Cardiac muscle cell (in vitro differentiated cells and primary cell): ENCODE data around the gene TMPRSS12. TPM values are rescaled to one million over a fixed set of nuclear protein-coding genes. Genes with fewer than 3 reads are reported as not detected.
"Not testable (repeated sequence)": the region's sequence is repeated elsewhere in the genome, so short reads cannot be mapped to it uniquely, and the experiment has no call there.

Source experiments
- DNase-seq, 2 donors: peaks; one replicate each; pipeline versions ENCODE4 v3.0.0 to v3.0.0-alpha.2; 2010 to 2017; ENCODE audit warnings: low read depth in 1 of 2, low spot score in 1 of 2
- H3K27ac ChIP-seq: fragments of 200-600 bp; sonication (generic); 2 replicates; pipeline ENCODE4 v1.5.1; 2016
- H3K27me3 ChIP-seq: fragments of 200-600 bp; sonication (generic); 2 replicates; pipeline ENCODE4 v1.6.0; 2016; ENCODE audit warnings: control low read depth
- H3K36me3 ChIP-seq: fragments of 200-600 bp; sonication (generic); 2 replicates; pipeline ENCODE4 v1.5.1; 2016; ENCODE audit warnings: control low read depth
- H3K4me1 ChIP-seq: fragments of 200-600 bp; sonication (generic); 2 replicates; pipeline ENCODE4 v1.8.1; 2017; ENCODE audit warnings: low read depth, mild to moderate bottlenecking, mixed run types
- H3K4me3 ChIP-seq: fragments of 200-600 bp; sonication (generic); 2 replicates; pipeline ENCODE4 v1.5.1; 2016; ENCODE audit warnings: mild to moderate bottlenecking
- H3K9me3 ChIP-seq: fragments of 200-600 bp; sonication (generic); 2 replicates; pipeline ENCODE4 v1.5.1; 2017; ENCODE audit warnings: low read depth, mild to moderate bottlenecking, control low read depth
- CTCF ChIP-seq: IDR thresholded peaks from 2 replicates; pipeline ENCODE4 v1.5.1; 2012; ENCODE audit warnings: low read depth, mild to moderate bottlenecking, low read length
- polyA plus RNA-seq: library from polyadenylated mRNA; unstranded; fragments of >200 nt; fragmentation: Nextera tagmentation; extraction: Ambion mirVana; gene quantifications from 2 replicates; pipeline ENCODE4 v1.2.1, GENCODE V29; 2016
- total RNA-seq: library from RNA; depleted of rRNA; stranded (reverse); fragments of >200 nt; gene quantifications from 2 replicates; pipeline ENCODE4 v1.2.3, GENCODE V29; 2016

The TMPRSS12 gene
- total and polyA plus RNA-seq, 2 experiments from 2014 or later: not detected

- Histone ChIP-seq H3K9me3 (no peaks in the 10 kb centered on the region), H3K36me3 (no peaks in the 10 kb centered on the region), H3K27ac (no peak overlapping the region), H3K4me3 (no peak overlapping the region), H3K4me1 (no peaks in the 10 kb centered on the region), H3K27me3 (no peaks in the 10 kb centered on the region)
- DNase-seq: no peak
- TF ChIP-seq CTCF: no peak
These were observed 59.0 kb downstream of the TMPRSS12 start for GRCh38 chr12:50901685-50902113.

GRCh38 chr12:50908479-50908878 lies 65.8 kb downstream of the TMPRSS12 start:
- H3K9me3 ChIP-seq, H3K36me3 ChIP-seq, H3K4me3 ChIP-seq, H3K27me3 ChIP-seq, H3K27ac ChIP-seq, DNase-seq, H3K4me1 ChIP-seq: not testable (repeated sequence)

GRCh38 chr12:50912361-50912760 lies 69.6 kb downstream of the TMPRSS12 start:
- not testable (repeated sequence) for H3K27ac ChIP-seq, H3K4me3 ChIP-seq, DNase-seq, H3K27me3 ChIP-seq, H3K36me3 ChIP-seq, H3K9me3 ChIP-seq, H3K4me1 ChIP-seq

- no peak for DNase-seq
- no peaks in the 10 kb centered on the region for H3K36me3 ChIP-seq
- H3K4me1 ChIP-seq: no peaks in the 10 kb centered on the region
- no peak overlapping the region for H3K27ac ChIP-seq
- no peaks in the 10 kb centered on the region for H3K9me3 ChIP-seq
- H3K27me3 ChIP-seq: no peaks in the 10 kb centered on the region
- no peak for TF ChIP-seq CTCF
- no peak overlapping the region for H3K4me3 ChIP-seq
These were observed 70.5 kb downstream of the TMPRSS12 start for GRCh38 chr12:50913224-50913623.

- Histone ChIP-seq H3K27me3 (no peaks in the 10 kb centered on the region), H3K4me3 (no peak overlapping the region), H3K27ac (no peak overlapping the region), H3K4me1 (no peaks in the 10 kb centered on the region), H3K36me3 (no peaks in the 10 kb centered on the region), H3K9me3 (no peaks in the 10 kb centered on the region)
- no peak for DNase-seq
- TF ChIP-seq CTCF: no peak
These were observed 72.3 kb downstream of the TMPRSS12 start for GRCh38 chr12:50914872-50915484.

- Histone ChIP-seq H3K4me3 (no peak overlapping the region), H3K4me1 (no peaks in the 10 kb centered on the region), H3K27ac (no peak overlapping the region), H3K36me3 (no peaks in the 10 kb centered on the region), H3K9me3 (no peaks in the 10 kb centered on the region), H3K27me3 (no peaks in the 10 kb centered on the region)
- TF ChIP-seq CTCF: no peak
- no peak for DNase-seq
These were observed 73.6 kb downstream of the TMPRSS12 start for GRCh38 chr12:50916292-50916691.
